T-helper 22 cell (primary cell): Measurements from ENCODE around the gene MBD3L4.
"Not testable (repeated sequence)": the region's sequence is repeated elsewhere in the genome, so short reads cannot be mapped to it uniquely, and the experiment has no call there.

ENCODE experiments used
- DNase-seq: peaks from one replicate; pipeline ENCODE4 v3.0.0-alpha.2; 2020; ENCODE audit warnings: low read depth

Gene MBD3L4

DNA sequence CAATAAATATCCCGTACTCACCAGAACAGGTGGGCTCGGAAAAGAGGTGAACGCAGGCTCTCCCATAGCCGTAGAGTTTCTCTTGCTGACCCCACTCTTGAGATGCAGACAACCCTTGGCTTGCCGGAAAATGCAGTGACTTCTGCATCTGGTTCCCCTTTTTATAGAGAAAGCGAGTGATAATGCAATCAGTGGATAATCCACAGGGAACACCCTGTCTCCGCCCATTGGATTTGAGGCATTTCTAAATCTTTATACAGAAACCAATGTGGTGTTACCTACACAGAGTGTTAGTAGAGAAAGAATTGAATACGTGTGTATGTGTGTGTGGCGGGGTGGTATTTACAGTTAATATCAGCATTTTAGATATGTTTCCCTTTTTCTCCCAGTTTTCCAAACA, at the start of gene MBD3L4:
MBD3L4 (minus strand) TSS at position 101 of the 400 bp plus-strand sequence; CDS start at position 66, 35 bp downstream.
- DNase-seq = not testable (repeated sequence)

DNA sequence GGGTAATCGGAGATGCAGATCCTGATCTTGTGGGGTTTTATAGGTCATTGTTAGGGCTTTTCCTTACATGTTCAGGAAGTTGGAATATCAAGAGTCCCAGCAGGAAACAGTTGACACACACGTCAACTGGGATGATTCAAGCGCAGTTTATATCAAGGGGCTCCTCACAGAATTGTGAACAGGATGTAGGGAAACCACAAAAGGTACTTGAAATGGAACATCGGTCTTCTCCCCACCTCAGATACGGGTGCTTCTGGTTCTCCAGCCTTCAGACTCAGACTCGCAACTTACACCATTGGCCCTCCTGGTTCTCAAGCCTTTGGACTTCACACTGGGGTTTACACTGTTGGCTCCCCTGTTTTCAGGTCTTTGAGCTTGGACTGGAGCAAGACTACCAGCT, 49.0 kb upstream of the MBD3L4 start:
- DNase-seq = no peak

DNA sequence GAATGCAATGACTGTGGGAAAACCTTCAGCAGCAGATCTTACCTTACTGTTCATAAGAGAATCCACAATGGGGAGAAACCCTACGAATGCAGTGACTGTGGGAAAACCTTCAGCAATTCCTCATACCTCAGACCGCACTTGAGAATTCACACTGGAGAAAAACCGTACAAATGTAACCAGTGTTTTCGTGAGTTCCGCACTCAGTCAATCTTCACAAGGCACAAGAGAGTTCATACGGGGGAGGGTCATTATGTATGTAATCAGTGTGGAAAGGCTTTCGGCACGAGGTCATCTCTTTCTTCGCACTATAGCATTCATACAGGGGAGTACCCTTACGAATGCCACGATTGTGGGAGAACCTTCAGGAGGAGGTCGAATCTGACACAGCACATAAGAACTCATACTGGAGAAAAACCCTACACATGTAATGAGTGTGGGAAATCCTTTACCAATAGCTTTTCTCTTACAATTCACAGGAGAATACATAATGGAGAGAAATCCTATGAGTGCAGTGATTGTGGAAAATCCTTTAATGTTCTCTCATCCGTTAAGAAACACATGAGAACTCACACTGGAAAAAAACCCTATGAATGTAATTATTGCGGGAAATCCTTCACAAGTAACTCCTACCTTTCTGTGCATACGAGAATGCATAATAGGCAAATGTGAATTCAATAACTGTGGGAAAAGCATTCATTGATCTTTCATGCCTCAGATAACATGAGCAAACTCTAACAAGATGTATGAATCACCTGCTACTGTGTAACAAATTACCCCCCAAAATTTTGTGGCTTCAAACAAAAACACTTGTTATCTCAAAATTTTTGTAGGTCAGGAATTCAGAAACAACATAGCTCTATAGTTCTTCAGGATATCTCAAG, 43.3 kb upstream of the MBD3L4 start:
- DNase-seq = no peak

DNA sequence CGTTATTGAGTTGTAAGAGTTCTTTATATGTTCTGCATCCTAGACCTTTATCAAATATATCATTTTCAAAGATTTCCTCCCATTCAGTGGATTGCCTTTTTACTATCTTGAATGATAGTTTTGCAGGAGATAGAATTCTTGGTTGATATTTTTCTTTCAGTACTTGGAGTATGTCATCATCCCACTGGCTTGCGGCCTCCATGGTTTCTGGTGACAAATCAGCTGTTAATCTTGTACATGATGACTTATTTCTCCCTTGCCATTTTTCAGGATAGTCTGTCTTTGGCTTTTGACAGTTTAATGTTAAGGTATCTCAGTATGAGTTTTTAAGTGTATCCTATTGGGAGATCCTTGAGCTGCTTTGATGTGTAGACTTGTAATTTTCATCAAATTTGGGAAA, 38.0 kb upstream of the MBD3L4 start:
- no peak for DNase-seq

DNA sequence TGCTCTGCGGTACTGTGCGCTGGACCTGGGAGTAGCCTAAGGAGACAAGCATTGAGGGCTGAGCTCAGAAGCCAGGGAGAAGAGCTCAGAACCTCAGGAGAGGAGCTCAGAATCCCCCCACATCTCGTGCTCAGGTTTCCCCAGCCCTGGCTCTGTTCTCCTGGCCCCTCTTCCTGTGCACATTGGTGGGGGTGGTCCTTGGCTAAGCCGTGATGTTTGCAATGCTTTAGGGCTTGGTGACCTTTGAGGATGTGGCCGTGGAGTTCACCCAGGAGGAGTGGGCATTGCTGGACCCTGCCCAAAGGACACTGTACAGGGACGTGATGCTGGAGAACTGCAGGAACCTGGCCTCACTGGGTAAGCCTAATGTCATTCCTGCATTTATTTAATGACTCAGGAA, 36.2 kb upstream of the MBD3L4 start:
- no peak for DNase-seq

DNA sequence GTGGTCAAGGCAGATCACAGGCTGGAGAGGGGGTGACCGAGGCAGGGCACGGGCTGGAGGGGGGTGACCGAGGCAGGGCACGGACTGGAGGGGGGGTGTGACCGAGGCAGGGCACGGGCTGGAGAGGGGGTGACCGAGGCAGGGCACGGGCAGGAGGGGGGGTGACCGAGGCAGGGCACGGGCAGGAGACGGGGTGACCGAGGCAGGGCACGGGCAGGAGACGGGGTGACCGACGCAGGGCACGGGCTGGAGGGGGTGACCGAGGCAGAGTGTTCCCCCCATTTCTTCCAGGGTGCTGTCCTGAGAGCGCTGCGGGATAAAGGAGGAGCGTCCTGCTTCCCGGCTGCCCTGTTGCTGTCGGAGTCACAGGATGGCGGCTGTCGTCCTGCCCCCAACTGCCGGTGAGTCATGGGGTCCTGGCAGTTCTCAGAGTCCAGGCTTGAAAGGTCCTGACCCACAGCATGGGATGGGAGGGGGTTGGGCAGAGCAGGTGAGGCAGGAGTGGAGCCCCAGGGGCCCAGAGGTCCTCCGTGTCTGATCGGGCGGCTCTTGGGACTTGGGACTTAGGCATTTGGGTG, 34.8 kb upstream of the MBD3L4 start:
- no peak for DNase-seq

DNA sequence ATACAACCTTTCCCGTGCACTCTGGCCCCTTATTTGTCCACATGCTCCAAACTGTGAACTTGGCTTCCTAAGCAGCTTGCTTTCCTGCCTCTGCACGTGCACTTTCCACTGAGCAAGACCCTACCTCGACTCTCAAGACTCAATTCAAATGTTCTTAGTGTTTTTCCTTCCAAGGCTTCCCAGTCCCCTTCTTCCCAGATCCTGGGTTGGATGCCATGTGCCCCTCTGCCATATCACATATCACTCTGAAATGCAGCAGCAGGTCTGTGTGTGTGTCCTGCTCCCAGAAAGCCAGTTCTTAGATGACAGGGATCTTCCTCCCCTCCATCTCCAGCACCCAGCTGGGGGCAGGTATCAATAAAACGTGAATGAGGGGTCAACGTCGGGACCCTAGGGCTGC, 32.6 kb upstream of the MBD3L4 start:
- DNase-seq = no peak

DNA sequence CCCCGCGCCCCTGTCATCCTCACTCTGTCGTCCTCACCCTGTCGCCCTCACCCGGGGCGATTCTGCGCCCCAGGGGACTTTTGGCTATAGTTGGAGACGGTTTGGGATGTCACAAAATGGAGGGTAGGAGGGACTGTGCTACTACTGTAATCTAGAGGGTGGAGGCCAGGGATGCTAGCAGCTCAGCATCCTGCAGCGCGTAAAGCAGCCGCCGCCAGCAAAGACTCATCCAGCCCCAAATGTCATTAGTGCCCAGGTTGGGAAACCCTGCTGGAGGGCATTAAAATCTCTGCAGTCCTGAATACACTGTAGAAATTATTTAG, 29.9 kb upstream of the MBD3L4 start:
- no peak for DNase-seq

DNA sequence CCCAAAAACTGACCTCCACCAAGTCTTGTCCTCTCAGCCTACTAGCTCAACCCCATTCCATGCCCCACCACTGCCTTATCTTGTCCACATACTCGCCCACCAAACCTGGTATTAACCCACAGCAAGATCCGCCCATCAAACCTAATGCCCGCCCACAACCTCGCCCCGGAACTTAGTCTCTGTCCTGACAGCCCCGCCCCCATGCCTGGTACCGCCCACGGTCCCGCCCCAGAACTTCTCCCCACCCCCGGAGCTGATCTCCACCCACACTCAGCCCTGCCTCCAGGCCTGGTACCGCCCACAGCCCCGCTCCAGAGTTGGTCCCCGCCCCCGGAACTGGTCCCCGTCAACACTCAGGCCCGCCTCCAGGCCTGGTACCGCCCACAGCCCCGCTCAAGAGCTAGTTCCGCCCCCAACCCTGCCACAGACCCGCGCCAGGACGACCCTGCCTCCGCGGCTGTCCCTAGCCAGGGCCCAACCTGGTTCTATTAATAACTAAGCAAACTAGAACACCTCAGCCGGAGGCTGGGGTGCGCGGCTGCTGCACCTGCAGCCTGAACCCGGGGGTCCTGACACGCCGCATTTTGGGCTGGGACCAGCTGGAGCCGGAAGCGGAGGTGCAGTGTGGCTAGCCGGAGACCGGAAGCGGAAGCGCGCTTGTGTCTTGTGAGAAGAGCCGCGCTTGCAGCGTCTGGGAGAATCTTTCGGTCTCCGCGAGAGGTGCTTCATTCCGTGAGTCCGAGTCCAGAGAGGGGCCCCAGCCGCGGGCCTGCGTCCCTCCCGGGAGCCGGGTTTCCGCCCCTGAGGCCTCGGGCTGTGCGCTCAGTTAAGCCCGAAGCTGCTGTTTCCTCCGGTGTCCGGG, 29.3 kb upstream of the MBD3L4 start, which contains the start of gene ZNF557:
ZNF557 (plus strand) TSS at position 662 of the 862 bp plus-strand sequence. CDS start 5,372 bp downstream, outside the sequence.
- DNase-seq = peak; percentile 98

DNA sequence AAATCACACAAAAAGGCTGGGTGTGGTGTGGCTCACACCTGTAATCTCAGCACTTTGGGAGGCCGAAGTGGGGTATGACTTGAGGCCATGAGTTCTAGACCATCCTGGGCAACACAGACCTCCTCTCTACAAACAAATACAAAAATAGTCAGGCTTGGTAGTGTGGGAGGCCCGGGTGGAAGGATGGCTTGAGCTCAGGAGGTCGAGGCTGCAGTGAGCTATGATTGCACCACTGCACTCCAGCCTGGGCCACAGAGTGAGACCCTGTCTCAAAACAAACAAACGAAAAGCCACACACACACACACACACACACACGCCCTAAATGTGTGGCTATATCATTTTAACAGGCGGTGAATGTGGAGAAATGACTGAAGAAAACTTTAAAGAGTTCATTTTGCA, 28.6 kb upstream of the MBD3L4 start:
- no peak for DNase-seq

DNA sequence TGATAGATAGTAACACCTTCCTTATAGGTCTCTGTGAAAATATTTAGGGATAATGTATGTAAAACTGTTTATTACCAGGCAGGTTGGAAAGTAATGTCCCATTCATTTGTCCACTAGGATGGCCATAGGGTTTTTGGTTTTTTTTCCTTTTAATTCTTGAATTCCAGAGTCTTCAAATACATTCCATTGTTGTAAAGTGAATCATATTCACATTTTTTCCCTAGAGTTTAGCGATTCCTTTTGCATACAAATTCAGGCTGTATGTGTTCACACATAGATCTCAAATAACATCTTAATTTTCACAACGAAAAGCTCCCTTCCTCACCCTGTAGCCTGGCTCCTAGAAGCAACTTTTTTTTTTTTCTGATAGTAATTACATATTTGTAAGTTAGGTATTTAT, 27.7 kb upstream of the MBD3L4 start:
- DNase-seq = no peak

DNA sequence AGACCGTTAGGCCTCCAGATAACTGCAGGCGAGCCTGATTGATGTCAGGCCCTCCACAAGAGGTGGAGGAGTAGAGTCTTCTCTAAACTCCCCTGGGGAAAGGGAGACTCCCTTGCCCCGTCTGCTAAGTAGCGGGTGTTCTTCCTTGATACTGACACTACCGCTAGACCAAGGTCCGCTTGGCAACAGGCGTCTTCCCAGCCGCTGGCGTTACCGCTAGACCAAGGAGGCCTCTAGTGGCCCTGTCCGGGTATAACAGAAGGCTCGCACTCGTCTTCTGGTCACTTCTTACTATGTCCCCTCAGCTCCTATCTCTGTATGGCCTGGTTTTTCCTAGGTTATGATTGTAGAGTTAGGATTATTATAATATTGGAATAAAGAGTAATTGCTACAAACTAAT, 27.1 kb upstream of the MBD3L4 start:
- not testable (repeated sequence) for DNase-seq

DNA sequence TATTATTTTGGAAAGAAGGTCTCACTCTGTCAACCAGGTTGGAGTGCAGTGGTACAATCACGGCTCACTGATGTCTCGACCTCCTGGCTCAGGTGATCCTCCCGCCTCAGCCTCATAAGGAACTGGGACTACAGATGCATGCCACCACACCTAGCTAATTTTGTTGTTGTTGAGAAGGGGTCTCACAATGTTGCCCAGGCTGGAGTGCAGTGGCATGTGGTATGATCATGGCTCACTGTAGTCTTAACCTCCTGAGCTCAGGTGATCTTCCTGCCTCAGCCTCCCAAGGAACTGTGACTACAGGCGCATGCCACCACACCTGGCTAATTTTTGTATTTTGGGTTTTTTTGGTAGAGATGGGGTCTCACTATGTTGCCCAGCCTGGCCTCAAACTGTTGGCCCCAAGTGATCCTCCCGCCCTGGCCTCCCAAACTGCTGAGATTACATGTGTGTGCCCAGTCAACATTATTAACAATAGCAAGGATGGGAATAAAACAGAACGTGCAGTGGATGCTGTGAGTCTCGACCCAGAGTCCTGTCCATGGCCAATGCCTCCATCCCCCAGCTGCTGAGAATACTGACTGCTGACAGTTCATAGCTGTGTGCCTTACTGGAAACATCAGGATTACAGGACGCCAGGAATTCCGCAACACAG, 23.9 kb upstream of the MBD3L4 start:
- DNase-seq = no peak

DNA sequence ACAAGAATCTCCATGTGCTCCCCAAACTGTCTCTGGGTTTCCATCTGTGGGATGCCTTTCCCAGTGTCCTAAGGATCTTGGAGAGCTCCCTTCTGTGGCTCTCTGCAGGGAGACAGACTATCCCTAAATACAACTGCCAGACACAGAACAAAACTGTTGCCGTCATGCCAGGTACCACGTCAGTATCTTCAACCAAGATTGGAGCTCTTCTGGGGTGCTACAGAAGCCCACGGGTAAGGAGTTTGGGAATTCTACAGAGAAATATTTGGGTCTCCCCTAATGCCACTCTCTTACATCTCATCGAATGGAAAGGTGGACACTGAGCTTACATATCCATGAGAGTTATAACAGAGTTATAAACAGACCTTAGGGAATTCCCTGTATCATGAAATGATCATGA, 23.4 kb upstream of the MBD3L4 start:
- no peak for DNase-seq

DNA sequence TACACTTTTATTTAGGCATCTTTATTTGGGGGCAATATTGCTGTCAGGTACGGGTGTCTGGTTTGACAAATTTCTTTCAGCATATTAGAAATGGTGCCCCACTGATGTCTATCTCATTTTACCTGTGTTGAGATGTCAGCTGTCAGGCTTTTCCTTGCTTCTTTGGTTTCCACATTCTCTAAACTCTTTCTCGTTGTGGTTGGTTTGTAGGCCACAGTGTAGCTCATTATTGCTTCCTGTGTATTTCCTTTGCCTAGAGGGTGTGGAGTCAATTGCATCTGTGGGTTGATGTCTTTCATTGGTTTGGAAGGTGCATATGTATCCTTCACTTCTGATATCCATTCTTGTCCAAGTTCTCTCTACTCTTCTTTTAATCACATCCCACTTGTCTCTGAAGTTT, 20.0 kb upstream of the MBD3L4 start:
- DNase-seq = not testable (repeated sequence)

DNA sequence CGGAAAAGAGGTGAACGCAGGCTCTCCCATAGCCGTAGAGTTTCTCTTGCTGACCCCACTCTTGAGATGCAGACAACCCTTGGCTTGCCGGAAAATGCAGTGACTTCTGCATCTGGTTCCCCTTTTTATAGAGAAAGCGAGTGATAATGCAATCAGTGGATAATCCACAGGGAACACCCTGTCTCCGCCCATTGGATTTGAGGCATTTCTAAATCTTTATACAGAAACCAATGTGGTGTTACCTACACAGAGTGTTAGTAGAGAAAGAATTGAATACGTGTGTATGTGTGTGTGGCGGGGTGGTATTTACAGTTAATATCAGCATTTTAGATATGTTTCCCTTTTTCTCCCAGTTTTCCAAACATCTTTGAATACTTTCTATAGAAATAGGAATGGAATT, 18.6 kb upstream of the MBD3L4 start, which contains the start of gene MBD3L3:
MBD3L3 (minus strand) TSS at position 101 of the 400 bp plus-strand sequence; CDS start at position 30, 71 bp downstream.
- DNase-seq = not testable (repeated sequence)

DNA sequence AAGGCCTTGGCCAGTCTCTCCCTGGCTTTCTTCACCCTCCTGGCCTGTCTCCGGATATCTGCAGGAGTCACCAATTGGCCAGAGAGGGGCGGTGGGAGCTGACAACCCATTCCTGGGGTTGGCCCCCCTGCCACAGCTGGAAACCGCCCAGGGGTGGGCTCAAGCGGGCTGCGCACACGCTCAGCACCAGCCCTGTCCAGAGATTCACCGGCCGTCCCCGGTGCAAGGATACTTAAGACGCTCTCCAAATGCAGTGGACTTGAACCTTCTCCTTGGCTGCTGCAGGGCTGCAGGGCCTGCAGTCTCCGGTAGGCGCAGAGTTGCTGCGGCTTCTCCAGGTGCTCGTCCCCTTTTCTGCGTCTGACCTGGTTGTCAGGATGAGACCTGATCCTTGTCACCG, 16.4 kb upstream of the MBD3L4 start:
- not testable (repeated sequence) for DNase-seq

DNA sequence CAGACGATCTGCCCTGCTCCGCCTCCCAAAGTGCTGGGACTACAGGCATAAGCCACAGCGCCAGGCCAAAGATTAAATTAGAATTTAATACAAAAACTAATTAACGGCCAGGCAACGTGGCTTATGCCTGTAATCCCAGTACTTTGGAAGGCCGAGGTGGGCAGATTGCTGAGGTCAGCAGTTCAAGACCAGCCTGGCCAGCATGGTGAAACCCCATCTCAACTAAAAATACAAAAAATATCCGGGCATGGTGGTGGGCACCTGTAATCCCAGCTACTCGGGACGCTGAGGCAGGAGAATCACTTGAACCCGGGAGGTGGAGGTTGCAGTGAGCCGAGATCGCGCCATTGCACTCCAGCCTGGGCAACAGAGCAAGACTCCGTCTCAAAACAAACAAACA, 15.7 kb upstream of the MBD3L4 start:
- DNase-seq = not testable (repeated sequence)

DNA sequence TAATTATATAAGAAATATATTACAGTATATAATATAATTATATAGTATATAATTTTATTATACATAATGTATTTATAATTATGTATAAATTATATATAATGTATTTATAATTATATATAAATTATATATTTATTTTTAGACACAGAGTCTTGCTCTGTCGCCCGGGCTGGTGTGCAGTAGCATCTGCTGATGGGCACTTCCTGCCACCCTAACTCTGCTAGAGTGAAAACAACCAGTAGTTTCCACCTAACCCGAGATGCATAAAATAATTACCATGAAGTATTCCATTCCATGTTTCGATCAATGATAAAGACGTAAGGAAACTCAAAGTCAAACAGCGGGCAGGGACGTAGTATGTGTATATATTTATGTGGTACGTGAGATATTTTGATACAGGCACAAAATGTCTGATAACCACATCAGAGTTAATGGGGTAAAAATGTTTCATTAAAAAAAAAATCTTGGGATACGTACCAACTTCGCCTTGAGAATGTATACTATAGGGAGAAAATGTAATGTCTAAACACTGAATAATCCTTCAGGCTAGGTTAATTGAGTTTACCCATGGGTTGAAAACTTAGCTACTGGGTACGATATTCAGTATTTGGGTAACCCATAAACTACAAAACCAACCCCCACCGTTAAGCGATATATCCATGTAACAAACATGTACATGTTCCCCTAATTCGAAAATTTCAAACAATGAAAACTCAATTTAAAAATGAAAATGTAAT, 14.8 kb upstream of the MBD3L4 start:
- not testable (repeated sequence) for DNase-seq

DNA sequence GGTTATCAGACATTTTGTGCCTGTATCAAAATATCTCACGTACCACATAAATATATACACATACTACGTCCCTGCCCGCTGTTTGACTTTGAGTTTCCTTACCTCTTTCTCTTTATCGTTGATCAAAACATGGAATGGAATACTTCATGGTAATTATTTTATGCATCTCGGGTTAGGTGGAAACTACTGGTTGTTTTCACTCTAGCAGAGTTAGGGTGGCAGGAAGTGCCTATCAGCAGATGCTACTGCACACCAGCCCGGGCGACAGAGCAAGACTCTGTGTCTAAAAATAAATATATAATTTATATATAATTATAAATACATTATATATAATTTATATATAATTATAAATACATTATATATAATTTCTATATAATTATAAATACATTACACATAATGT, 12.9 kb upstream of the MBD3L4 start:
- DNase-seq = not testable (repeated sequence)

DNA sequence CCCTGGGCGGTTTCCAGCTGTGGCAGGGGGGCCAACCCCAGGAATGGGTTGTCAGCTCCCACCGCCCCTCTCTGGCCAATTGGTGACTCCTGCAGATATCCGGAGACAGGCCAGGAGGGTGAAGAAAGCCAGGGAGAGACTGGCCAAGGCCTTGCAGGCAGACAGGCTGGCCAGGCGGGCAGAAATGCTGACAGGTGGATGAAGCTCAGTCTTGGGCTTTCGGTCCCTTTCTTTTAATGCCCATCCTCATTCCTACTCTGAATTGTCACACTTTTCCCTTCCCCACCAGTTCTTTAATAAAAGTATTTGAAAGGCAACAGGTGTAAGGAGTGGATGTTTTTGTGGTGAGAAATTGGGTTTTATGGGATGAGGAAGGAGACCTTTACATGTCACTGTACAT, 11.4 kb upstream of the MBD3L4 start:
- not testable (repeated sequence) for DNase-seq
